ENCODE data around the gene ENG.
"Not testable (repeated sequence)": the region's sequence is repeated elsewhere in the genome, so short reads cannot be mapped to it uniquely, and the experiment has no call there.

Gene ENG

GRCh38 chr9:127854184-127854806 lies at the start of gene ENG:
Gene ENG (minus strand): TSS chr9:127854658. CDS start chr9:127854355, 303 bp downstream.
- DNase-seq (ENCODE audit: low read depth): no peak

DNA sequence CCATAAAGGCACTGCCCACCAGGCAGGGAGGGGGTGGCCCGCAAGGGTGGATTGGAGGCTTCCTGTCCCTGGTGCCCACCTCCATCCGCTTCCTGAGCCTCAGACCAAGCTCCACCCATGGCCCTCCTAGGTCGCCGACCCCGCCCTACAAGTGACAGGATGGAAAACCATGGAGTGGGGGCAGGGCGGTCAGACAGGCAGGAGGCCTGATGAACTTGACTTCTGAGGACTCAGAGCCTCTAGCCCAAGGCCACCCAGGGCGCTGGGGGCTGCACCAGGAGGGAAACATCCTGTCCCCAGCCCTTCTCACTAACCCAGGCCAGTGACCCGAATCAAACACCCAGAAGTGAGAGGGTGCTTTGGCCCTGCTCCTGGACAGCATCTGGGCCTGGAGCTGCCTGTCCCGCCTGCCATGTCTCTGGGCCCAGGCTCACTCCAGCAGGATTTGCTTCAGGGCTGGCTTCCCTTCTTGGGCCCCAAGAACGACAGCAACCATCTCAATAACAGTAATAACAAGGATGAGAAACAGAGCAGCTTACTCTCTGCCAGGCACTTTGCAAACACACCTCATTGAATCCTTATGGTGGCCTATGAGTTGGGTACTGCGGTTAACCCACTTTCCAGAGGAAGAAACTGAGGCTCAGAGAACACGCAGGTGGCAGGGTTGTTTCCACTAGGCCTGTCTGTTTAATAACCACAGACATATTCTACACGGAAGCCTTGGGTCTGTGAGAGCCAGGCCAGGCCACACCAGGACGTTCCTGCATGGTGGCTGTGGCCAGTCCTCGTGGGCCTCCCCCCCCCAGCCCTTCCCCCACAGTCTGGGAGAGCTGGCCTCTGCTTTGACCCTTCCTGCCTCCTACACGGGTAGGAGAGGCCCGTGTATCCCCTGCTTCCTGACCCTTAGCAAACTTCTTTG lies 49.4 kb upstream of the ENG start:
- peak; percentile 52 for DNase-seq (ENCODE audit: low read depth)

DNA sequence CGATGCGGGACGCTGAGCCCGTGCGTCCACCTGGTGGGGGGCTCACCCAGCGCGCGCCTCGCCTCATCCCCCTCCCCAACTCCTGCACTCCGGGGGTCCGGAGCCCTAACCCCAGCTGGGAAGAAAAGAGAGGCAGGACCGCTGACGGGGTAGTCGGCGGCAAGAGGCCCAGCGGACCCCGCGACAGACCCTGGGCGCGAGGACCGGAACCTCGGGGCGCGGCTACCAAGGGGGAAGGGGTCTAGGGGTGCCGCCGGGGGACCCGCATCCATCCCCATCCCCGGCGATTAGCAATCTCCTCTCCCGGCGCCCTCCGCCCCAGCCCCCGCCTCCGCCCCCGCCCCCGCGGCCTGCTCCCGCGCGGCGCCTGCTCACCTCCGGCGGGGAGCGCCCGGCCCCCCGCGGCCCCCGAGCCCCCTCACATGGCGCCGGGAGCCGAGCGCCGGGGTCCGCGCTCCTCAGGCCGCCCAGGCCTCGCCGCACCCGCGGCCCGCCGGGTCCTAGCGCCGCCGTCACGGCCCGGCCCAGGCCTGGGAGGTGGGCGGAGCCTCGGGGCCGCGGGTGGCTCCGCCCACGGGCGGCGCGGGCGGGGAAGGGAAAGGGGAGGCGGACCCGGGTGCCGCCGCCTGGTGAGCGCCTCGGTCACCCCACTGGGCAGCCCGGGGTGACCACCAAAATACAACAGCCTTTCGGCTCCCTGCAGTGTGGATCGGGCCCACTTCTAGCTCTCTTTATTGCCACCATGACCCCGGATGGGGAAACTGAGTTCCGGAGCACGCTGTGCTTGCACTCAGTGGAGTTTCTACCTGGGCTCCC lies 44.9 kb upstream of the ENG start, which contains the start of gene ST6GALNAC6:
ST6GALNAC6 (minus strand) TSS at position 476 of the 816 bp plus-strand sequence. CDS start 1,622 bp downstream, outside the sequence.
- peak; percentile 62 for DNase-seq (ENCODE audit: low read depth)

DNA sequence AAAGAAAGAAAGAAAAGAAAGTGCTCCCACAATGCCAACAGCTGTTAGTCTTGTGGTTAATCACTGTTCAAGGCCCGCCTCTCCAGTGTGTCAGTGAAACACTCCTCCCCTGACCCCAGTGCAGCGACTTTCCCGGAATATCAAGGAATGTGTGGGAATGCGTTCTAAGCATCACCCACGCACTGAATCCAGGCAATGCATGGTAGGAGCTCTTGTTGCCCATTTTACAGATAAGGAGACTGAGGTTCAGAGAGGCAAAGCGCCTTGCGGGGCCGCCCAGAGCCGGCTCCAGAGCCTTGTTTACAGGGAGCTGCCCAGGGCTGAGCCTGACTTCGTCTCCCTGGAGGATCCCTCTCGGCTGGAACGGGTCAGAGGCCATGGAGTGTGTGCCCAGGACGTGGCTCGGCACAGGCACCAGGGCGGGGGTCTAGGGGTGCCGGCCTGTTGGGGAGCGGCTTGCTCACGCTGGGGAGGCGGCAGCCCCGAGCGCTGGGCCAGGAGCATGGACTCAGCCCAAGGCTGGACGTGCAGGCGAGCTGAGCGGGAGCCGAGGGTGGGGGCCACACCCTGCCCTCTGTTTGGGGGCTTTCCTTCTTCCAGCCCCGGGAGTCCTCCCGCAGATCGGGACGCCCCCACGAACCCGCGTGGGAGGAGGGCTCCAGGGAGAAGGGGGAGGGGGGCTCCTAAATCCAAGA lies 44.1 kb upstream of the ENG start:
- no peak for DNase-seq (ENCODE audit: low read depth)

DNA sequence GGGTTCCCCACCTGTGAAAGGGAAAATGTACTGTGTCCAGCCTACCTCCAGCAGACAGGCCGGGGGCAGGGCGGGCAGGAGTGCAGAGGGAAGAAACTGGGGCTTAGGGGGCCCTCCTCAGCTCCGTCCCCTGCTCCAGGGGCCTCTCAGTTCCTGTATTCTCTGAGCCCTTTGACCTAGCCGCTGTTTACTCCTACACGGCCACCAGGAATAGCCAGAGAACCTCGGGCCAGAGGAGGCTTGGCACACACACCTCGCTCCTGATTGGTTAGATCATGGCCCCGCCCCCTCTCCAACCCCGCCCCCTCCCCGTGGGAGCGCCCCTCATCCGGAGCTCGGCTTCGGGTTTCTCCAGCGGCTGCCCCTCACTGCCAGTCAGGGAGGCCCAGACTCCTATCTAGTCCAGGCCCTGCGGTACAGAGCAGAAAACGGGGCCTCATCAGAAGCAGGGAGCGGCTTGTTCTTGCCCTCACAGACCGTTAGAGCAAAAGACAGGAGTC lies 42.8 kb upstream of the ENG start:
- DNase-seq (ENCODE audit: low read depth): no peak

DNA sequence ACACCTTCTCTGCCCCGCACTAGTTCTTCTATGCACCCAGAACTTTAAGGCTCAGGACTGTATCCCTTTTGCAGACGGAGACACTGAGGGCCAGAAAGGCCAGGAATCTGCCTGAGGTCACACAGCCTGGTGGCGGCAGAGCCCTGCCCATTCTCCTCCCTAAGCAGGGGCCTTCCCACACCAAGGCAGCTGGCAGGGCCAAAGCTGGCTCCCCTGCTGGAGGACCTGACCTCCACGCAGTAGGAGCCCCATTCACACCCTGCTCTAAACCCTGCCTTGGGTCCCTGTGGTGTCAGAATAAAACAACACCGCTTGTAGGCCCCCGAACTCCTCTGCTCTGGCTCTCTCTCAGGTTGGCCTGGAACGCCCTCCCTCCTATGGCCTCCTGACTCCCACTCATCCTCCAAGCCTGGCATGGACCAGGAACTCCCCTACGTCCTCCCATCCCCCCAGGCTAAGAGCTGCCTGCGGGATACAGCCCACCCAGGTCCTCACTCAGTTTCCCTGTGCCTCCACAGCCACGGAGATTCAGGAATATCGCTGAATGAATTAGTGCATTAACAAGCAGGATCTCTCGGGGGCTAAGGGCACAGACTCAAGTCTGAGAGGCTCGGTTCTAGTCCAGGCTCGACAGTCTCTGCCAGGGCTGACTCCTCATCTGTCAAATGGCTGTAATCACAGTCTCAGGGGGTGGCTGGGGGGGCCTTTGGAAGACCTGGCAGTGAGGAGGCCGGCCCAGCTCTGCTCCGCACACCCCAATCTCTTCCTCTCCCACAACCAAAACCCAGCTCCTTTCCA lies 42.1 kb upstream of the ENG start:
- DNase-seq (ENCODE audit: low read depth): no peak

DNA sequence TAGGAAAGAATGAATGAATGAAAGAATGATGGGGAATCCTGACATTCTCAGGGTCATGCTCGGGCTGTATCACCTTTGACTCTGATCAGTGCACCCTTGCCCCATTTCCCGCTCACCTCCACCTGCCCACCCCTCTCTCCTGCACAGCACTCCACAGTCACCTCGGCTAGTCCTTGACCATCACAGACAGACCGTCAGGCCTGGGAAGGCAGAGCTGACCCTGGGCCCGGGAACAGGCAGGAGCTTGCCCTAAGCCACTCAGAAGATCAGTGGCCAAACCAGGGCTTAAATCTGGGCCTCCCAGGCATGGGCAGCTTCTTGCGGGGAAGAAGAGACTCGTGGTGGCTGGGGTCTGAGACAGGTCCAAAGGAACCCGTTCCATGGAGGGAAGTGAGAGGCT lies 41.4 kb upstream of the ENG start:
- no peak for DNase-seq (ENCODE audit: low read depth)

DNA sequence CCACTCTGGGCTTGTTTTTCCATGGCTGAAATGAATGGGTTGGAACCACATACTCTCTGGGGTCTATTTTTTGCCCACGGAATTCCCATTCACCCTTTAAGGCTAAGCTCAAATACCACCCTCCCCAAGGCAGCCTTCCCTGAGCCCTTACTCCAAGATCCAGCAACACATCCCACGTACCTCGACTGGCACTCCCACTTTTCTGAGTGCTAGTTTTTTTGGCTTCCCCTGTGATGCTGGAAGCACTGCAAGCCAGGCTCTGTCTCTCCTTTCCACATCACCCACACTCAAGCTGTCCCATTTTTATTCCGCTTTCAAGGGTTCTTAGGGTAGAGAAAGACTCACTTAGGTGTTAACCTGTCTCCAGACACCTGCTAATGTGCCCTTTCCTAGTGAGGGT lies 38.9 kb upstream of the ENG start:
- DNase-seq (ENCODE audit: low read depth): no peak

- no peak for DNase-seq (ENCODE audit: low read depth)
Measured at GRCh38 chr9:127892831-127893230, 38.4 kb upstream of the ENG start.

DNA sequence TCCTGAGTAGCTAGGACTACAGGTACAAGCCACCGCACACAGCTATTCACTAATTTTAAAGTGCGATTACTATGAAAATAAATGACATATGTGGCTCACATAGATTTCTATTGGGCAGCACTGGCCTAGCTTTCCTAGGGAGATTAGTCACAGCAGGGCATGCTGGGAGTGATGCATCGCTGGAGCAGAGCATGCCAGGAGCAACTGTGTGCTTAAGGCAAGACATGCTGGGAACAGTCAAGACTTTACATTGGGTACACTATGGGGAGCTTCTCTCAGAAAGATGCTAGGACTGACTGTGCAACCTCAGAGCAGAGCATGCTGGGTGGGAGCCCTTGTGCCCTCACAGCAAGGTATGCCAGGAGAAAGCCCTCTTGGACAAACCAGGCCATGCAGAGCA lies 35.6 kb upstream of the ENG start:
- no peak for DNase-seq (ENCODE audit: low read depth)

GRCh38 chr9:127887792-127888191 lies 33.3 kb upstream of the ENG start:
- no peak for DNase-seq (ENCODE audit: low read depth)

- DNase-seq (ENCODE audit: low read depth): no peak
Measured at GRCh38 chr9:127886401-127886972, 32.0 kb upstream of the ENG start.

GRCh38 chr9:127885508-127886281 lies 31.2 kb upstream of the ENG start:
- no peak for DNase-seq (ENCODE audit: low read depth)

DNA sequence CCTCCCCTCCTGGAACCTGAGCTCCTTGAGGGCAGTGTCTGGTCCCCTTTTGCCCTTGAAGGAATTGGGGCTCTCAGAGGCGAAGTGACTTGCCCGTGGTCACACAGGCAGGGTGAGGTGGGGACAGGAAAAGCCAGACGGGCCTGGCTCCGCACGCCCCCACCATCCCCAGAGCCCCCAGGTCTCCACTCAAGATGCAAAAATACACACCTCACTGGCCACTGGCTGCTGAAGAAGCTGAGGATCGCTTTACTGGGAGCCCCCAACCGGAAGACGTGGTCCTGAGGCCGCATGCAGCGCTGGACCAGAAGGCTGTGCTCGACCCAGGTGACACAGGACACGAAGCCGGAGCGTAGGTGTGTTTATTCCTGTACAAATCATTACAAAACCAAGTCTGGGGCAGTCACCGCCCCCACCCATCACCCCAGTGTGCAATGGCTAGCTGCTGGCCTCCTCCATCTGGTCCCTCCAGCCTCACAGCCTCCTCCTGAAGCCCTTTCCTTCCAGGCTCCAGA lies 30.6 kb upstream of the ENG start:
- DNase-seq (ENCODE audit: low read depth): no peak

GRCh38 chr9:127884427-127884911 lies 30.0 kb upstream of the ENG start:
- no peak for DNase-seq (ENCODE audit: low read depth)

DNA sequence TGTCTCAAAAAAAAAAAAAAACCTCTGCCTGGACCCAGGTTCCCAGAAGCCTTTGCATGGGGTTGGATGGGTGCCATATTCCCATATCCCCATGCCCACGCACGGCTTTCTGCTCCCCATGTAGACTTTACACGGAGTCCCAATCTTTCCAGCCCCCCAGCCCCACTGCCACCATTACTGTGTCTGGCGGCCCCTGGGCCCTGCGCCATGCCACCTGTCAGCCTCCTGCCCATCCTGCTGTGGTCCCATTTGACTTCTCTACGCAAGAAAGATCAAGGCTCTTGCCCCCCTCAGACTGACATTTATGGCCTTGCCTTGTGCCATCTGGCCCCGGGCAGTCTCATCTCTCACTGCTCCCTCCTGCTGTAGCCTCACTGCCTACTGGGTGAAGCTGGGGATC lies 29.5 kb upstream of the ENG start:
- DNase-seq (ENCODE audit: low read depth): no peak

DNA sequence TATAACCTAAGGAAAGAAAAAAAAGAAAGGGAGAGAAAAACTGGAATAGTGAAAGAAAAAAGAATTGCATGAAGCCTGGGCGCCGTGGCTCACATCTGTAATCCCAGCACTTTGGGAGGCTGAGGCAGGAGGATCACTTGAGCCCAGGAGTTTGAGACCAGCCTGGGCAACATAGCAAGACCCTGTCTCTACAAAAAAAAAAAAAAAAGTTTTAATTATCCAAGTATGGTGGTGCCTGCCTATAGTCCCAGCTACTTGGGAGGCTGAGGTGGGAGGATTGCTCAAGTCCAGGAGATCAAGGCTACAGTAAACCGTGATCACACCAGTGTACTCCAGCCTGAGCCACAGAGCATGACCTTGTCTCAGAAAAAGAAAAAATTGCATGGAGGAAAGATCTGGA lies 27.3 kb upstream of the ENG start:
- DNase-seq (ENCODE audit: low read depth): not testable (repeated sequence)

- DNase-seq (ENCODE audit: low read depth): no peak
Measured at GRCh38 chr9:127880143-127880542, 25.7 kb upstream of the ENG start.

Measured in activated T-helper 9 cell treated with anti-CD3 and anti-CD28 coated beads, Interleukin-2, amount 50 U/mL, for 16 hours (primary cell).